IPS DF 6.9 (cell line): ENCODE measurements around the gene YIPF2.
"Not testable (repeated sequence)": the region's sequence is repeated elsewhere in the genome, so short reads cannot be mapped to it uniquely, and the experiment has no call there.

ENCODE experiments used
- DNase-seq: peaks from one replicate; pipeline ENCODE4 v3.0.0-alpha.2; 2013; ENCODE audit warnings: low read depth, low spot score
- H3K27ac ChIP-seq: one replicate; pipeline ENCODE4 v1.5.1; 2013; ENCODE audit warnings: low read length, control low read depth
- H3K27me3 ChIP-seq: 2 replicates; pipeline ENCODE4 v1.6.1; 2013; ENCODE audit warnings: mild to moderate bottlenecking, low read length; ENCODE audit not compliant: control insufficient read depth, insufficient read depth
- H3K36me3 ChIP-seq: 2 replicates; pipeline ENCODE4 v1.6.1; 2013; ENCODE audit warnings: low read length; ENCODE audit not compliant: control insufficient read depth, insufficient read depth
- H3K4me1 ChIP-seq: 2 replicates; pipeline ENCODE4 v1.6.1; 2013; ENCODE audit warnings: low read length; ENCODE audit not compliant: control insufficient read depth, insufficient read depth
- H3K4me3 ChIP-seq: 2 replicates; pipeline ENCODE4 v1.5.1; 2013; ENCODE audit warnings: mild to moderate bottlenecking, low read length
- H3K9me3 ChIP-seq: 2 replicates; pipeline ENCODE4 v1.6.1; 2013; ENCODE audit warnings: low read length, inconsistent platforms; ENCODE audit not compliant: control insufficient read depth, insufficient read depth
- WGBS: extraction: QIAGEN DNeasy Blood & Tissue Kit; methylation state at CpG from one replicate; pipeline ENCODE4 v1.1.7; 2013; ENCODE audit warnings: mixed read lengths, missing lambda C conversion rate; ENCODE audit not compliant: insufficient read length, insufficient coverage; 5-methylcytosine and 5-hydroxymethylcytosine counted together

Gene YIPF2

GRCh38 chr19:10889880-10890279 is 38.6 kb downstream of the YIPF2 start:
- WGBS = no CpG with 5 or more reads among the region's 4 CpGs
- peaks cover 21% of the 10 kb centered on the region for H3K4me1 ChIP-seq

GRCh38 chr19:10888421-10888866 is 40.0 kb downstream of the YIPF2 start:
- H3K27ac ChIP-seq = no peak overlapping the region
- WGBS = no CpG with 5 or more reads among the region's 13 CpGs
- H3K9me3 ChIP-seq = no peaks in the 10 kb centered on the region
- H3K36me3 ChIP-seq = no peaks in the 10 kb centered on the region
- H3K4me3 ChIP-seq = no peak overlapping the region
- no peak for DNase-seq
- H3K4me1 ChIP-seq = peaks cover 17% of the 10 kb centered on the region
- H3K27me3 ChIP-seq = no peaks in the 10 kb centered on the region

More at GRCh38 chr19:10889880-10890279, 38.6 kb downstream of the YIPF2 start:
- Histone ChIP-seq H3K9me3 (no peaks in the 10 kb centered on the region), H3K27ac (no peak overlapping the region), H3K4me3 (no peak overlapping the region), H3K27me3 (no peaks in the 10 kb centered on the region), H3K36me3 (no peaks in the 10 kb centered on the region)
- DNase-seq = no peak

- Histone ChIP-seq H3K27me3 (no peaks in the 10 kb centered on the region), H3K9me3 (no peaks in the 10 kb centered on the region), H3K27ac (no peak overlapping the region), H3K4me1 (peaks cover 17% of the 10 kb centered on the region), H3K4me3 (no peak overlapping the region), H3K36me3 (no peaks in the 10 kb centered on the region)
- no peak for DNase-seq
- WGBS = no CpG with 5 or more reads among the region's 9 CpGs
These were observed 40.6 kb downstream of the YIPF2 start for GRCh38 chr19:10887616-10888367.

GRCh38 chr19:10885201-10886169 is 43.0 kb downstream of the YIPF2 start:
- Histone ChIP-seq H3K36me3 (no peaks in the 10 kb centered on the region), H3K4me1 (peaks cover 16% of the 10 kb centered on the region), H3K4me3 (no peak overlapping the region), H3K27me3 (no peaks in the 10 kb centered on the region), H3K9me3 (no peaks in the 10 kb centered on the region), H3K27ac (no peak overlapping the region)
- DNase-seq = no peak
- no CpG with 5 or more reads among the region's 20 CpGs for WGBS

GRCh38 chr19:10884274-10884673 is 44.2 kb downstream of the YIPF2 start:
- no peak overlapping the region for H3K27ac ChIP-seq
- H3K4me3 ChIP-seq = no peak overlapping the region
- WGBS = no CpG with 5 or more reads among the region's 2 CpGs
- H3K27me3 ChIP-seq = no peaks in the 10 kb centered on the region
- DNase-seq = no peak
- peaks cover 19% of the 10 kb centered on the region for H3K4me1 ChIP-seq
- no peaks in the 10 kb centered on the region for H3K9me3 ChIP-seq
- no peaks in the 10 kb centered on the region for H3K36me3 ChIP-seq

- H3K27me3 ChIP-seq = no peaks in the 10 kb centered on the region
- H3K9me3 ChIP-seq = no peaks in the 10 kb centered on the region
- H3K36me3 ChIP-seq = no peaks in the 10 kb centered on the region
- WGBS = no CpG with 5 or more reads among the region's 9 CpGs
- H3K4me1 ChIP-seq = peaks cover 9% of the 10 kb centered on the region; the same call in 1 of the 2 replicates
- no peak overlapping the region for H3K27ac ChIP-seq
- DNase-seq = no peak
- H3K4me3 ChIP-seq = no peak overlapping the region
These were observed 46.4 kb downstream of the YIPF2 start for GRCh38 chr19:10882108-10882457.

- peaks cover 9% of the 10 kb centered on the region; the same call in 1 of the 2 replicates for H3K4me1 ChIP-seq
- H3K4me3 ChIP-seq = no peak overlapping the region
- no peaks in the 10 kb centered on the region for H3K36me3 ChIP-seq
- no peaks in the 10 kb centered on the region for H3K27me3 ChIP-seq
- H3K27ac ChIP-seq = no peak overlapping the region
- H3K9me3 ChIP-seq = no peaks in the 10 kb centered on the region
- no peak for DNase-seq
- no CpG with 5 or more reads among the region's 14 CpGs for whole genome bisulfite sequencing
These were observed 46.9 kb downstream of the YIPF2 start for GRCh38 chr19:10881403-10882107.

- H3K36me3 ChIP-seq = no peaks in the 10 kb centered on the region
- H3K4me1 ChIP-seq = peaks cover 9% of the 10 kb centered on the region; the same call in 1 of the 2 replicates
- H3K27me3 ChIP-seq = no peaks in the 10 kb centered on the region
- DNase-seq = no peak
- no CpG with 5 or more reads among the region's 3 CpGs for WGBS
- no peak overlapping the region for H3K27ac ChIP-seq
- H3K4me3 ChIP-seq = no peak overlapping the region
- H3K9me3 ChIP-seq = no peaks in the 10 kb centered on the region
These were observed 50.2 kb downstream of the YIPF2 start for GRCh38 chr19:10878253-10878652.

GRCh38 chr19:10877608-10878007 is 50.8 kb downstream of the YIPF2 start:
- H3K4me3 ChIP-seq, H3K9me3 ChIP-seq, H3K36me3 ChIP-seq, DNase-seq, H3K27me3 ChIP-seq, H3K27ac ChIP-seq, H3K4me1 ChIP-seq: not testable (repeated sequence)
- WGBS = no CpG with 5 or more reads among the region's 9 CpGs
